Left cardiac atrium (tissue), 4 donors: ENCODE results near the gene LRRC34. TPM values are rescaled to one million over a fixed set of nuclear protein-coding genes. Genes with fewer than 3 reads are reported as not detected.
A peak's percentile ranks its signal among the peaks of the same experiment; 100 is the strongest.

Experiments used
- ATAC-seq, 2 donors: fragments of 200-7000 bp; cut with Tn5 transposase; one replicate each; pipeline ENCODE4 v1.9.1; 2020; ENCODE audit warnings: mild to moderate bottlenecking in 2 of 2, moderate library complexity in 2 of 2
- DNase-seq: peaks from one replicate; pipeline ENCODE4 v3.0.0-alpha.2; 2020
- intact Hi-C, 2 donors: fragments of 100-400 bp; cut with DNase I; formaldehyde crosslinking; loops; one replicate each; pipeline versions ENCODE4 v1.14.1 to v1.15.1; 2022 to 2023
- long read RNA-seq: library from polyadenylated mRNA; unstranded; transcript quantifications from one replicate; pipeline ENCODE4 v2.0.0, GENCODE V29; 2021
- total RNA-seq, 2 donors: library from RNA; stranded (reverse); fragmentation: NEBNext Ultra II Directional; extraction: Animal tissue kit (Norgen Biotek cat#: 25700); gene quantifications; one replicate each; pipeline ENCODE4 v1.2.1, GENCODE V29; 2021
- donor health status: DM: no; HTN: yes; CAD: no.
- donor health status: DM: no; HTN: yes; CAD: no; lungs with severe emphysema.
- donor health status: DM: yes; HTN: yes; CAD: no.
- donor health status: Dilated cardiomyopathy.

LRRC34 gene
- 1 to 10 TPM; 2.1 to 2.7 TPM for total RNA-seq
- long read RNA-seq, partial matches to known transcripts, result 0 of 2 reads
- long read RNA-seq, other reads (novel, unspliced or antisense), result 1 of 2 reads

GRCh38 chr3:169812332-169813235 is at the start of gene LRRC34, which contains the start of gene LRRIQ4:
Gene LRRC34, minus strand, starts transcription at chr3:169812904. Its CDS starts 356 bp downstream, at chr3:169812548.
Gene LRRIQ4, plus strand, starts transcription at chr3:169812870. Its CDS starts 9,052 bp downstream, at chr3:169821922.
- intact Hi-C loops, result no loop called here
- ATAC-seq, result peak; percentile 96 to 97
- peak; percentile 88 for DNase-seq

- DNase-seq (no peak), ATAC-seq (no peak)
- intact Hi-C loops, result no loop called here
These were observed 49.2 kb upstream of the LRRC34 start for GRCh38 chr3:169861871-169862270.

DNA sequence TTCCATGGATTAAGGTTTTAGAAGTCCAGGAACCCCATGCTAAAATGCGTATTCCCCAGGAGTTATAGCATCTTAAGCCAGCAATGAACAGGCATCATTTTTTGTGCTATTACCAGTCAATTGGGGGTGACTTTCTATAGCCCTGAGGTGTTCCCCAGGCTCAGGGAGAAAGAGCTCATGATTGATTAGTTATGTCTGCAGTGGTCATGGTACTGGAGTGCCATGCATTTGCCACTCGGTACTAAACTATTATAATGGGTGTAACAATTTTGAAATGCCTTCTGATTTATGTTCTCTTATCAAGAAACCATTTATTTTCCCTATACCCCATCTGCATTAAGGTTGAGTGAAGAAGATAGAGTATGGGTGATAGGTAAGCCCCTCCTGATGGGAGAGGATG is 45.1 kb upstream of the LRRC34 start:
- DNase-seq (no peak), ATAC-seq (no peak)
- intact Hi-C loops, result no loop called here

DNA sequence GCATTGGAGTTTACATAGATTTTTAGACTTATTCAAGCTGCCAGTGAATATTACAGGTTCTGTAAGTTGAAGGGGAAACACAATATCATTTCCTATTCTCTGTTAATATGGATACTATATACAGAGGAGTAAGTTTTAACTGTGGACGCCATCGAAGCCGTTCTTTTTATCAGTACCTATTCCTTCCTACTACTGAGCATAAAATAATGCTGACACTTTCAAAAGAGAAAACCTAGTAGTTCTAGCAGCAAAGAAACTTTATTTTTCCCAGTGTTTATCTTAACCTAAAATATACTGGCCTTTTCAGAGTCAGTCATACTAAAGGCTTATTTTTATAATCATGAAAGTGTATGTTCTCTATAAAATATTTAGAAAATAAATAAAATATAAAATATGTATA is 42.8 kb upstream of the LRRC34 start:
- ATAC-seq (no peak), DNase-seq (no peak)
- intact Hi-C loops, result no loop called here

- intact Hi-C loops, result no loop called here
- DNase-seq (no peak), ATAC-seq (no peak)
These were observed 37.9 kb upstream of the LRRC34 start for GRCh38 chr3:169850618-169851017.

- DNase-seq (no peak), ATAC-seq (no peak)
- intact Hi-C loops, result no loop called here
These were observed 36.0 kb upstream of the LRRC34 start for GRCh38 chr3:169848741-169849140.

GRCh38 chr3:169847896-169848295 is 35.2 kb upstream of the LRRC34 start:
- ATAC-seq, result no peak
- intact Hi-C loops, result no loop called here
- no peak for DNase-seq

- ATAC-seq (no peak), DNase-seq (no peak)
- intact Hi-C loops, result no loop called here
These were observed 33.9 kb upstream of the LRRC34 start for GRCh38 chr3:169846458-169847193.

- intact Hi-C loops, result no loop called here
- DNase-seq (no peak), ATAC-seq (no peak)
These were observed 30.3 kb upstream of the LRRC34 start for GRCh38 chr3:169842960-169843359.

DNA sequence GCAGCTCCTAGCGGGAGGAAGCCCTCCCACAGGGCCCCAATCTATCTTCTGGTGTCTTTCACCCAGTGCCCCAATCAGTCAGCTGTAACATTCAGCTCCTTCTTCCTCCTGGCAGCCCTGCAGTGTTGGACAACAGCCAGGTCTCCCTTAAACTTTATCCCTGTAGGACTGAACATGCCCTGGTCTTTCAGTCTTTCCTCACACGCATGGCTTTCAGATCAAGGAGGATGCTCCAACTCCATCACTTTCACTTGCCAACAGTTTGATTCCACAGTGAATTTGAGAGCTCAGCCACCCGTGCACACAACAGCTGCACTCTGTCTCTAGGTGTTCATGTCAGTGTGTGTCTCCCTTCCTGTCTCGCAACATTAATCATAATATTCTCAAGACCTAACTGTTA is 28.5 kb upstream of the LRRC34 start:
- DNase-seq, result no peak
- ATAC-seq, result peak in 1 of 2 donors; percentile 71
- intact Hi-C loops, result no loop called here

DNA sequence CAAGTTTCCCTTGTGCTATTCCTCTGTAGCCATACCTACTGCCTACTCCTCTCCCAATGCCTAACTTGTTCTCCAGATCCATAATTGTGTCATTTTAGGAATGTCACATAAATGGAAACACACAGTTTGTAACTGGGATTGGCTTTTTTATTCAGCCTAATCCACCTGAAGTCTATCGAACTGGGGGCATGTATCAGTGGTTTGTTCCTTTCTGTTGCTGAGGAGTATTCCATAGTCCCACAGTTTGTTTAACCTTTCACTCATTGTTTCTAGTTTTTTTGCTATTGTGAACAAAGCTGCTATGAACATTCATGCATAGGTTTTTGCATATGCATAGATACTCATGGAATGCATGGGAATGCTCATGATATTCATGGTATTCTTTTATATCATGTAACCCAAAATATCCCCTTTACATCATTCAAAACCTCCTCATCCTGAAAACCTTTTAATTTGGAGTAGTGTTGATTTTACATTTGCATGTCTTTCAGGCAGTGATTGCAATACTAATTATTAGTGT is 25.9 kb upstream of the LRRC34 start:
- ATAC-seq, result no peak
- no peak for DNase-seq
- intact Hi-C loops, result no loop called here

DNA sequence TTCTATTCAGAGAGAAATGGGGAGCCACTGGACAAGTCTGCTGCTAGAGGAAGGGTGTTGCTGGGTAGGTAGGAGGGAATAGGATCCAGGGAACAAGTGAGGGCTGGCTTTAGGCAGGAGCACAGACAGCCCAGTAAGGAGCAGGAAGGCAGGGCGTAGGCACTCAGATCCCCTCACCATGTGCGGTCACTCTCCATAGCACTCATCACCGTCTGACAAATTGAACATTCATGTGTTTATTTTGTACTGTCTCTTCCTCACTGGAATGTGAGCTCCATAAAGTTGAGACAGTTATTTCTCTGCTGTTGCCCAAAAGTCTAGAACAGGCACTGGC is 24.2 kb upstream of the LRRC34 start:
- intact Hi-C loops, result no loop called here
- DNase-seq, result no peak
- ATAC-seq, result peak; percentile 34 to 83

DNA sequence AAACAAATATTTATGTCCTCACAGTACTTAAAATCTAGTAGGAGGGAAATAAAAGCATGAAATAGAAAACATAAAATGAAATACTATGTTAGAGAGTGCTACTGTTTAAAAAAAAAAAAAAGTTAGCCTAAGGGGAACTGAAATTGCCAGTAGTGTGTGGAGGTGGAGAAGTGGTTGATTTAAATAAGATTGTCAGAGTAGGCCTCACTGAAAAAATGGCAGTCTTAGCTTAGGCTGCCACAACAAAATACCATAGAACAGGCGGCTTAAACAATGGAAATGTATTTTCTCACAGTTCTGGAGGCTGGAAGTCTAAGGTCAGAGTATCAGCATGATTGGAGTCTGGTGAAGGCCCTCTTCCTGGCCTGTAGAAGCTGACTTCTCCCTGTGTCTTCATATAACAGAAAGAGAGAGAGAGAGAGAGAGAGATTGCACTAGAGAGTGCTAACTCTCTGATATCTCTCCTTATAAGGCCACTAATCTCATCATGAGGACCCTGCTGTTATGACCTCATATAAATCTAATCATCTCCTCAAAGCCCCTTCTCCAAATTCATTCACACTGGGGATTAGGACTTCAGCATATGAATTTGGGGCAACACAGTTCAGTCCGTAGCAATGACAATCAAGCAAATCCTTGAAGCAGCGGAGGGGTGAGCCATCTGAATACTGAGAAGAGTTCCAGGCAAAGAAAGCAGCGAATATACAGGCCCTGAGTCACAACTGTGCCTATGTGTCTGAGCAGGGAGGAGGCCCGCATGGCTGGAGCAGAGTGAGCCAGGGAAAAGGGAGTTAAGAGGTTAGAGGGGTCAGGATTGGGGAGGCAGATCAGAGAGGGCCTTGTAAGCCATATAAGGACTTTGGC is 23.6 kb upstream of the LRRC34 start:
- no peak for DNase-seq
- intact Hi-C loops, result no loop called here
- peak in 1 of 2 donors; percentile 65 for ATAC-seq

- intact Hi-C loops, result no loop called here
- ATAC-seq, result peak in 1 of 2 donors; percentile 57
- DNase-seq, result no peak
These were observed 22.8 kb upstream of the LRRC34 start for GRCh38 chr3:169835533-169835932.

- intact Hi-C loops, result no loop called here
- ATAC-seq (no peak), DNase-seq (no peak)
These were observed 15.0 kb upstream of the LRRC34 start for GRCh38 chr3:169827712-169828111.

- DNase-seq (no peak), ATAC-seq (no peak)
- intact Hi-C loops, result no loop called here
These were observed 12.6 kb upstream of the LRRC34 start for GRCh38 chr3:169825316-169825715.

- intact Hi-C loops, result no loop called here
- no peak for ATAC-seq
- DNase-seq, result no peak
These were observed 10.3 kb upstream of the LRRC34 start for GRCh38 chr3:169822983-169823382.

- intact Hi-C loops, result no loop called here
- DNase-seq, result no peak
- ATAC-seq, result no peak
These were observed 9.8 kb upstream of the LRRC34 start for GRCh38 chr3:169822540-169822939.

DNA sequence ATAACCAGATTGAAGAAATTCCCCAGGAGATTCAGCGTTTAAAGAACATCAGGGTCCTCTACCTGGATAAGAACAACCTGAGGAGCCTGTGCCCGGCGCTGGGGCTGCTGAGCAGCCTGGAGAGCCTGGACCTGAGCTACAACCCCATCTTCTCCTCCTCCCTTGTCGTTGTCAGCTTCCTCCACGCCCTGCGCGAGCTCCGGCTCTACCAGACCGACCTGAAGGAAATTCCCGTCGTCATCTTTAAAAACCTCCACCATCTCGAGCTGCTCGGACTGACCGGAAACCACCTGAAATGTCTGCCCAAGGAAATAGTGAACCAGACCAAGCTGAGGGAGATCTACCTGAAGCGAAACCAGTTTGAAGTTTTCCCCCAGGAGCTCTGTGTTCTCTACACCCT is 9.4 kb upstream of the LRRC34 start:
- intact Hi-C loops, result no loop called here
- DNase-seq (no peak), ATAC-seq (no peak)
